ENCODE measurements around the gene GTF2H2. TPM values are rescaled to one million over a fixed set of nuclear protein-coding genes. Genes with fewer than 3 reads are reported as not detected.
"Not testable (repeated sequence)": the region's sequence is repeated elsewhere in the genome, so short reads cannot be mapped to it uniquely, and the experiment has no call there.

GTF2H2 gene
- total RNA-seq, 1 donor from 2014 or later: 41.1 TPM

DNA sequence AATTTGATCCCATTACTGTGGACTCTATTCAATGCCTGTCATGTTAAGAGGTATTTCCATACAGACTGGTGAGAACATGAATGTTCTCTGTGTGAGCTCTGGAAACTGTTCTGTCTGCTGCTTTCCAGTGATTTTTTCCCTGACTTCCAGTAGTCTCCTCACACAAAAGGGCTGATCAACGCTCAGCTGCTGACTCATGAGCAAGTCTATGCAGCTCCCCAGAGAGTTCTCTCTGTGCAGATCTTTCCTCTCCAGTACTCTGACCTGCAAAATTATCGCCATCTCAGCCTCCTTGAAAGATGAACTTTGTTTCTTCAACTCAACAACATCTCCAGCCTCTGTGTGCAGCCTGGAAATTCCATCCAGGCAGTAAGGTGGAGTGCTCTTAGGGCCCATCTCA, 23.3 kb downstream of the GTF2H2 start:
- H3K4me1 Mint-ChIP-seq; H3K9me3 Mint-ChIP-seq; H3K36me3 Mint-ChIP-seq (ENCODE audit: low read depth); H3K4me3 Mint-ChIP-seq; H3K27ac Mint-ChIP-seq; H3K27me3 Mint-ChIP-seq; intact Hi-C loops (cut with micrococcal nuclease); DNase-seq: not testable (repeated sequence)

GRCh38 chr5:71031046-71031776, 36.3 kb downstream of the GTF2H2 start:
- H3K4me1 Mint-ChIP-seq; H3K27me3 Mint-ChIP-seq; H3K36me3 Mint-ChIP-seq (ENCODE audit: low read depth); H3K4me3 Mint-ChIP-seq; DNase-seq; H3K27ac Mint-ChIP-seq; H3K9me3 Mint-ChIP-seq; intact Hi-C loops (cut with micrococcal nuclease): not testable (repeated sequence)

GRCh38 chr5:71025289-71025953, 42.1 kb downstream of the GTF2H2 start, which contains the start of gene NAIP:
Gene NAIP (minus strand): TSS chr5:71025339. CDS start chr5:71012915, 12,424 bp downstream.
- intact Hi-C loops (cut with micrococcal nuclease); H3K9me3 Mint-ChIP-seq; DNase-seq; H3K27ac Mint-ChIP-seq; H3K4me1 Mint-ChIP-seq; H3K4me3 Mint-ChIP-seq; H3K36me3 Mint-ChIP-seq (ENCODE audit: low read depth); H3K27me3 Mint-ChIP-seq: not testable (repeated sequence)

DNA sequence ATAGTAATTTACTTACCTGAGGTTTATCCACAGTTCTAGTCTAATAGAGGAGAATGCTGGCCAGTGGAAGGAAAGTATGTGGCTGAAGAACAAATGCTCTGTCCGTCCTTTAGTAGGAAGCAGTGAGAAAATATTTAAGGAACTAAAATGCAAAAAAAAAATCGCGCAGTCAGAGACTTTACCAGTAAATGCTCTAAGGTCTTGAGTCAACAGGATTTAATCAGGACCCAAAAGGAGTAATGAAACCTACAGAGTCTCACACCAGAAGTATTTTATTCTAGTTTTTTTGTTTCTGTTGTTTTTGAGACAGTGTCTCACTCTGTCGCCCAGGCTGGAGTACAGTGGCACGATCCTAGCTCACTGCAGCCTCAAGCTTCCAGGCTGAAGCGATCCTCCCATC, 46.8 kb downstream of the GTF2H2 start:
- H3K27ac Mint-ChIP-seq; intact Hi-C loops (cut with micrococcal nuclease); H3K36me3 Mint-ChIP-seq (ENCODE audit: low read depth); DNase-seq; H3K4me1 Mint-ChIP-seq; H3K9me3 Mint-ChIP-seq; H3K27me3 Mint-ChIP-seq; H3K4me3 Mint-ChIP-seq: not testable (repeated sequence)

DNA sequence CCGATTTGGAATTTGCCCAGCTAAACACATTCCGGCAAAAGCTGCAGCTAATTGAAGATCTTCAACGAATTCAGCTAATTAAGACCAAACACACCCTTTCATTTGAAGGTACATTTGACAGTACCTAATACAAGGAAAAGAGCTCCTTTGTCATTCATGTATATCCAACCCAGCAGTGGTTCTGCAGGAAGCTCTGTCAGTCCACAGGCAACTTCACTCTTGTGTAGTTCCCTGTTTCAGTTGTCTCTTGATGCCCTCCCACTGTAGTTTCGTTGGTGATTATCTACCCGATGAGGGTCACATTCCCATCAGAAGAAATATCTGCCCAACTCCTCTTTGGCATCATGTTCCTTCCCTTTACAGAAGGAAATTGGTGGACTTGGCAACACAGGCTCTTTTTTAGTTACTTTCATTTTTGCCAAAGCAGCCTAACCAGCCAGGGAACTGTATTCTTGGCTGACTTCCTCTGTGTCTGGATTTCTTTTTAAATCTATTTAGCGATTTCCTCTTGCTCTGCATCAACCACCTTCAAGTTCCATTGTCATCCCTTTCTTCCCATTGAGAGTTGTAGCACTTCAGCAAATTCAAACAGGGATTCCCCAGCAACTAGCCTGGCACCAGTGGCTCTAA, 49.0 kb downstream of the GTF2H2 start:
- H3K27ac Mint-ChIP-seq; H3K4me1 Mint-ChIP-seq; H3K36me3 Mint-ChIP-seq (ENCODE audit: low read depth); H3K4me3 Mint-ChIP-seq; intact Hi-C loops (cut with micrococcal nuclease); H3K9me3 Mint-ChIP-seq; H3K27me3 Mint-ChIP-seq; DNase-seq: not testable (repeated sequence)

DNA sequence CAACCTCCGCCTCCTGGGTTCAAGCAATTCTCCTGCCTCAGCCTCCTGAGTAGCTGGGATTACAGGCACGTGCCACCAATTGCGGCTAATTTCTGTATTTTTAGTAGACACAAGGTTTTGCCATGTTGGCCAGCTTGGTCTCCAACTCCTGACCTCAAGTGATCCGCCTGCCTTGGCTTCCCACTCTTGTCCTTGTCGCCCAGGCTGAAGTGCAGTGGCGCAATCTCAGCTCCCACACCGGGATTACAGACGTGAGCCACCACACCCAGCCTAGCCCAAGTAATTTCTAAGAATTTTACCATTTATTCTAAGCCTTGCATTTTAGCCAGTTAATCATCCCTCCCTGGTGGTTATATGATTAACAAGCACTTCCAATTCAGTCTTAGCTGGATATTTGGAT, 53.3 kb downstream of the GTF2H2 start:
- Mint-ChIP-seq H3K36me3 (ENCODE audit: low read depth) (no peaks in the 10 kb centered on the region), H3K4me3 (no peak overlapping the region), H3K4me1 (no peaks in the 10 kb centered on the region), H3K9me3 (no peaks in the 10 kb centered on the region), H3K27ac (no peak overlapping the region), H3K27me3 (no peaks in the 10 kb centered on the region)
- intact Hi-C loops (cut with micrococcal nuclease): no loop called here
- DNase-seq: peak; percentile 14

GRCh38 chr5:71013575-71013974, 53.9 kb downstream of the GTF2H2 start:
- no peaks in the 10 kb centered on the region for H3K9me3 Mint-ChIP-seq
- intact Hi-C loops (cut with micrococcal nuclease): no loop called here
- H3K4me3 Mint-ChIP-seq: no peak overlapping the region
- H3K36me3 Mint-ChIP-seq (ENCODE audit: low read depth): no peaks in the 10 kb centered on the region
- H3K27ac Mint-ChIP-seq: no peak overlapping the region
- peak; percentile 36 for DNase-seq
- H3K27me3 Mint-ChIP-seq: no peaks in the 10 kb centered on the region
- H3K4me1 Mint-ChIP-seq: no peaks in the 10 kb centered on the region

- Mint-ChIP-seq H3K36me3 (ENCODE audit: low read depth) (no peaks in the 10 kb centered on the region), H3K4me3 (no peak overlapping the region), H3K9me3 (no peaks in the 10 kb centered on the region), H3K27me3 (no peaks in the 10 kb centered on the region), H3K27ac (no peak overlapping the region), H3K4me1 (no peaks in the 10 kb centered on the region)
- intact Hi-C loops (cut with micrococcal nuclease): no loop called here
- peak; percentile 40 for DNase-seq
Observed at GRCh38 chr5:71011194-71011792, 56.2 kb downstream of the GTF2H2 start.

GRCh38 chr5:71006983-71007382, 60.5 kb downstream of the GTF2H2 start:
- DNase-seq; H3K27me3 Mint-ChIP-seq; H3K4me1 Mint-ChIP-seq; intact Hi-C loops (cut with micrococcal nuclease); H3K27ac Mint-ChIP-seq; H3K9me3 Mint-ChIP-seq; H3K4me3 Mint-ChIP-seq; H3K36me3 Mint-ChIP-seq (ENCODE audit: low read depth): not testable (repeated sequence)

Other genes starting within 250 kb of the GTF2H2 start
- 7.3 and 8.8 TPM in 2 replicates for gene SERF1A, start 167.0 kb downstream of the GTF2H2 start, total RNA-seq
- gene SMN1, start 142.6 kb downstream of the GTF2H2 start, total RNA-seq: 59.2 and 72.1 TPM in 2 replicates
- gene NAIP, start 42.3 kb downstream of the GTF2H2 start, total RNA-seq: 6.4 and 7.2 TPM in 2 replicates

Measured in activated CD4-positive, alpha-beta T cell treated with anti-CD3 and anti-CD28 coated beads, Interleukin-2, amount 10 ng/mL, durations not matched to agents 24 days and 14 days (primary cell).